ENCODE results near the gene TRMU.
"Not testable (repeated sequence)": the region's sequence is repeated elsewhere in the genome, so short reads cannot be mapped to it uniquely, and the experiment has no call there.

The TRMU gene

DNA sequence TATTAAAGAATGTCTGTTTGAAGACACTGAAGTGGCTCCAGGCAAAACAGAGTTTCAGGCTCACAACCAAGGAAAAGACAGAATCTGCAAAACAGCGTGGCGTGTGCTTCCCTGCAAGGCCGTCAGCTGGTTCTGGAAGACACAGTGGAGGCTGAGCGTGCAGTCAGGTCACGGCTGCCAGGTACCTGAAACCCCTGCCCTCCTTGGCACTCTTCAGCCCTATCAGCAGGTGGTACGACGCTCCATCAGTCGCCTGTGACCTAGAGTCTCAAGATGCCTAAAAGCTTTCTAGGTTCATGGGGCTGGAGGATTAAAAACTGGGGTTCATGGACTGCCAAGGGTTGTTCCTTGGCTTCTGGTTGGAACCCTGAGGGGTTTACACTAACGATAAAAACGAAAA, 65.9 kb downstream of the TRMU start:
- H3K4me2 ChIP-seq = peak overlapping the region; percentile 22; the same call in 1 of the 2 replicates
- no peaks in the 10 kb centered on the region for H3K27me3 ChIP-seq
- no peak overlapping the region for H3K27ac ChIP-seq
- no peaks in the 10 kb centered on the region for H3K36me3 ChIP-seq
- H3K9ac ChIP-seq = no peak overlapping the region
- H3K4me3 ChIP-seq = no peak overlapping the region
- H3K4me1 ChIP-seq = peaks cover 28% of the 10 kb centered on the region
- H3K9me3 ChIP-seq = no peaks in the 10 kb centered on the region
- TF ChIP-seq Cebpa-rat (IDR thresholded peaks at IDR 0.05) = no peak
- H4K20me1 ChIP-seq = no peaks in the 10 kb centered on the region

GRCh38 chr22:46402505-46402904, 67.0 kb downstream of the TRMU start:
- Histone ChIP-seq H3K4me1 (peaks cover 28% of the 10 kb centered on the region), H4K20me1 (no peaks in the 10 kb centered on the region), H3K27me3 (no peaks in the 10 kb centered on the region), H3K36me3 (no peaks in the 10 kb centered on the region), H3K4me2 (no peak overlapping the region), H3K9me3 (no peaks in the 10 kb centered on the region), H3K27ac (no peak overlapping the region), H3K9ac (no peak overlapping the region), H3K4me3 (no peak overlapping the region)
- TF ChIP-seq Cebpa-rat (IDR thresholded peaks at IDR 0.05) = no peak

GRCh38 chr22:46403880-46404279, 68.4 kb downstream of the TRMU start:
- not testable (repeated sequence) for H3K4me3 ChIP-seq, H3K27ac ChIP-seq, H3K27me3 ChIP-seq, H3K36me3 ChIP-seq, H4K20me1 ChIP-seq, H3K9me3 ChIP-seq, H3K9ac ChIP-seq, H3K4me2 ChIP-seq
- H3K4me1 ChIP-seq = peaks cover 23% of the 10 kb centered on the region

DNA sequence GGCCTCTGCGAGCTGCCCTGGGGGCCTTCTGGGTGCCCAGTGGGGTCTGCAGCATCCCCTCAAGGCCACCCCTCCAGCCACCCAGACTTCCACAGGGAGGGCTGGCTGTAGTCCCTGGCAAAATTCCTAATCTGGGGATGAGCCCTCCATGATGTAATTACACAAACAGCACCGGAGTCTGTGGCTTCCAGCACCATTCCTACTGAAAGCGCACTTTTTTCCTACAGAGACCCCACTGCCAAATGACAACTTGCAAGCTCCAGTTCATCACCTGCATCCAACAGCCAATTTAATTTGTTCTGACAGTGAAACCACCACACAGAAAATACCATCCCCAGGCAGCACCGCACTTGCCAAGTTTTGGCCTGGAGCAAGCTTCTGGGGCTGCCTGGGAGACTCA, 70.4 kb downstream of the TRMU start:
- Histone ChIP-seq H3K4me2 (no peak overlapping the region), H3K4me1 (peaks cover 14% of the 10 kb centered on the region), H3K4me3 (no peak overlapping the region), H3K27me3 (no peaks in the 10 kb centered on the region), H3K36me3 (no peaks in the 10 kb centered on the region), H3K27ac (no peak overlapping the region), H3K9me3 (no peaks in the 10 kb centered on the region), H4K20me1 (no peaks in the 10 kb centered on the region), H3K9ac (no peak overlapping the region)
- TF ChIP-seq Cebpa-rat (IDR thresholded peaks at IDR 0.05) = no peak

DNA sequence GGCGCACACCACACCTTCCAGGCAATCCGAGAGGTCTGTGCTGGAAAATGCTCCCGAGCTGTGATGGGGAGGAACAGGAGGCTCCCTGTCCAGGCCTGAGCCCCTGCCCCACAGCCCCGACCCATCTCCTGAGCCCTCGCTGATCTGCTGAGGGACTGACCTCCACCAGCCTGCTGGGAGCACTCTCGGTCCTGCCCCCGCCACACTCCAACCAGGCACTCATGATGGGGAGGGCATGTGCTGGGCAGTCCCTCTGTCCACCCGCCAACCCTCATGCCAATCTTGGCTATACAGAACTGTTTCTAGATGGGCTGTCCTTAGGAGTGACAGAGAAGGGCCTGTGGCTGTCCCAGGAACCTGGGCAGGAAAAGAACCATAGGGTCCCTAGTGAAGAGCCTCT, 70.8 kb downstream of the TRMU start:
- H3K4me1 ChIP-seq = peaks cover 12% of the 10 kb centered on the region
- H3K27ac ChIP-seq = no peak overlapping the region
- no peaks in the 10 kb centered on the region for H3K36me3 ChIP-seq
- no peaks in the 10 kb centered on the region for H3K9me3 ChIP-seq
- TF ChIP-seq Cebpa-rat (IDR thresholded peaks at IDR 0.05) = no peak
- H4K20me1 ChIP-seq = no peaks in the 10 kb centered on the region
- no peaks in the 10 kb centered on the region for H3K27me3 ChIP-seq
- H3K9ac ChIP-seq = no peak overlapping the region
- no peak overlapping the region for H3K4me2 ChIP-seq
- no peak overlapping the region for H3K4me3 ChIP-seq

- H3K9me3 ChIP-seq = no peaks in the 10 kb centered on the region
- TF ChIP-seq Cebpa-rat (IDR thresholded peaks at IDR 0.05) = no peak
Measured at GRCh38 chr22:46406791-46407190, 71.3 kb downstream of the TRMU start.

More at GRCh38 chr22:46406791-46407190, 71.3 kb downstream of the TRMU start:
- H3K9ac ChIP-seq = no peak overlapping the region
- H3K4me1 ChIP-seq = peaks cover 8% of the 10 kb centered on the region
- H3K27me3 ChIP-seq = no peaks in the 10 kb centered on the region
- no peaks in the 10 kb centered on the region for H4K20me1 ChIP-seq
- no peak overlapping the region for H3K4me3 ChIP-seq
- H3K27ac ChIP-seq = no peak overlapping the region
- no peak overlapping the region for H3K4me2 ChIP-seq
- H3K36me3 ChIP-seq = no peaks in the 10 kb centered on the region
